Activated CD4-positive, alpha-beta T cell treated with anti-CD3 and anti-CD28 coated beads, Interleukin-2, Interleukin-4, amounts not matched to agents 100 ng/mL and 50 ng/mL, durations not matched to agents 16 hours and 8 hours (primary cell): Measurements from ENCODE around the gene TNNC1.

Source experiments
- DNase-seq: peaks from one replicate; pipeline ENCODE4 v3.0.0-alpha.2; 2020; ENCODE audit warnings: low spot score

TNNC1 gene

DNA sequence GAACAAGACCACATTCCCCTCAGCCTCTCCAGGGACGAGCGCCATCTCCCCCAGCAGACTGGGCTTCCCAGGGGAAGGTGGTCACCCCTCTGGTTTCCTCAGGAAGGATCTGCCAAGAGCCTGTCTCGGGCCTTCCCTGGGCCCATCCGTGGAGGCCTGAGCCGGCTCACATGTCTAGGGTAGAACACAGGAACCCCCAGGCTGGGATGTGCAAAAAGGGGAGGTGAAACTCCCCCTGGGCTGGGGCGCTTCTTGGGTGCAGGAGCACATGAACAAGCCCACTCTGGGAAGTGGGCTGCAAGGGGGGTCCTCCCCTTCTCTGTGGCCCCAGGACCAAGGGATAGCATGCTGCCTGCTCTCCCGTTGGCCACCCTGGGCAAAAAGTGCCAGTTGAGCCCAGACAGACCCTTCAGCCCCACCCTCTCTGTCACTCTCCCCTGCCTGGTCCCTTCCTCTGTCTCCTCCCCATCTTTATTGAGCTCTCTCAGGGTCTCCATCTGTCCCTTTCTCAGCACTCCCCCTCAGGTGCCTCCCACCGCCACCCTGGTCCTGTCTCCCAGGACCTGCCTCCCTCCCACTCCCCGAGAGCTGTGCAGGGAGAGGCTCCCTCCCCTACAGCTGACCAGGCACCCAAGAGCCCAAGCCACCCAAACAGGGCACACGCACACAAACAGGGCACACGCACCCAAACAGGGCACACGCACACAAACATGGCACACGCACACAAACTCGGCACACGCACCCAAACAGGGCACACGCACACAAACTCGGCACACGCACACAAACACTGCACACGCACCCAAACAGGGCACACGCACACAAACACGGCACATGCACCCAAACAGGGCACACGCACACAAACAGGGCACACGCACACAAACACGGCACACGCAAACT is 9.8 kb downstream of the TNNC1 start:
- no peak for DNase-seq

- no peak for DNase-seq
Measured at GRCh38 chr3:52443268-52443610, 10.6 kb downstream of the TNNC1 start.

- no peak for DNase-seq
Measured at GRCh38 chr3:52442409-52443267, 11.2 kb downstream of the TNNC1 start.

- no peak for DNase-seq
Measured at GRCh38 chr3:52441772-52442332, 12.0 kb downstream of the TNNC1 start.

DNA sequence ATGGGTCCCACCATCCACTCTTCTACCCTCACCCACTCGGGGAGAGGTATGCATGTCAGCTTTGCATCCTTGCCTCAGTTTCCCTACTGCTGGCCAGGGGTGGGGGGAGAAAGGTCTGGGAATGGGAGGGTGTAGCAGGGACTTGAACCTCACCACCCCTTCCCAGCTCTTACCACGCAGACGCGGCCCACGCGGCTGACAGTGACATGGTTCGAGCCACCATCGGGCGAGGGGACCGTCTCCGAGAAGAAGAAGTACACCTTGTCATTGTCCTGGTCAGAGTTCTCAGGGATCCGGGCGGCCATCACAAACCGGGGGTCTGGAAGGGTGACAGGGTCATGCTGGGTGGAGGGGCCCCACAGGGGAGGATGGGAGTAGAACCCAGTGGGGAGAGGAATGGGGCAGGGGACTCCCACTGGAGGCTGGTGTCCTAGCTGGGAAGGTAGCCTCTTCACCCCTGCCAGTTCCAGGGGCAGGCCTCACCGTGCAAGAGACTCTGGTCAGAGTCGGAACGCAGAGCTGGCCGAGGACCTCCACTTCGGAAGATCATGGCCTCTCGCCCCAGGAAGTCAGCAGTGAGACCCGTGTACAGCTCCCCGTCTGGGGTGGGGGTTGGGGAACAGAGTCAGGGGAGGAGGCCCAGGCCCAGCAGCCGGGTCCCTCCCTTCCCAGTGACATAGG is 12.6 kb downstream of the TNNC1 start:
- no peak for DNase-seq

GRCh38 chr3:52440671-52441070 is 13.2 kb downstream of the TNNC1 start:
- no peak for DNase-seq

GRCh38 chr3:52440249-52440551 is 13.6 kb downstream of the TNNC1 start:
- no peak for DNase-seq

DNA sequence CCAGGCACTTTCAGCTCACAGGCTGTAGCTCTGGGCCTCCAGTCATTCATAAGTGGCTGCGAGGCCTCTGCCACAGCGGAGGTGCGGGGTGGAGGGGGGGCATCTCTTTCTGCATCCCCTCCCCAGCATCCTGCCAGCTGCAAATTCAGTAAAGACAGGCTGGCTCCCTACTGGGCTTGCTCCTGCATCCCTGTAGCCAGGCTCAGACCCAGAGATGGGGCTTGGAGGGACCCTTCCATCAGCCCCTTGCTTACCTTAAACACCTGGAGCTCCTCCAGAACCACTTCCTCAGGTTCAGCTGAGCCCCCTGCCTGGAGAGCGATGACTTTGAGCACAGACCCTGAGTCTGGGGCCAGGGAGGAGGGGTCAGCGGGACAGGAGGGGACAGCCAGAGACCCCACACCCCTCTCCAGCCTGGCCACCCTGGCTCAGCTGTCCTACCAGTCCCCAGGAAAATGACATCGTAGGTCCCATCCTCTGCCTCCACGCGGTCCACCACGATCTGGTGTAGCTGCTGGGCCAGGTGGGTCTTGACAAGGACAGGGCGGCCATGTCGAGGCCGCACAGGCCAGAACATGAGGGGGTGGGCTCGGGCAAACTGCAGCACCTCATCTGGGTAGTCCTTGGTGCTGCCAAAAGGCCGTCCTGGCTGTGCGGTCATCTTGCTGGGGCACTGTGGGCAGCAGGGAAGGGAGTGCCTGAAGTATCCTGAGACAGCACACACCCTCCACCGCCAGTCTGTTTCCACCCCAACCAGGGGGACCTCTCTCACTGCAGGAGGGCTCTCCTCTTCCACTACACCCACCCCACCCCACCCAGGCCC is 14.2 kb downstream of the TNNC1 start:
- DNase-seq = no peak

GRCh38 chr3:52438579-52439425 is 15.0 kb downstream of the TNNC1 start:
- DNase-seq = no peak

GRCh38 chr3:52438104-52438376 is 15.8 kb downstream of the TNNC1 start:
- no peak for DNase-seq

- DNase-seq = no peak
Measured at GRCh38 chr3:52437326-52438103, 16.3 kb downstream of the TNNC1 start.

DNA sequence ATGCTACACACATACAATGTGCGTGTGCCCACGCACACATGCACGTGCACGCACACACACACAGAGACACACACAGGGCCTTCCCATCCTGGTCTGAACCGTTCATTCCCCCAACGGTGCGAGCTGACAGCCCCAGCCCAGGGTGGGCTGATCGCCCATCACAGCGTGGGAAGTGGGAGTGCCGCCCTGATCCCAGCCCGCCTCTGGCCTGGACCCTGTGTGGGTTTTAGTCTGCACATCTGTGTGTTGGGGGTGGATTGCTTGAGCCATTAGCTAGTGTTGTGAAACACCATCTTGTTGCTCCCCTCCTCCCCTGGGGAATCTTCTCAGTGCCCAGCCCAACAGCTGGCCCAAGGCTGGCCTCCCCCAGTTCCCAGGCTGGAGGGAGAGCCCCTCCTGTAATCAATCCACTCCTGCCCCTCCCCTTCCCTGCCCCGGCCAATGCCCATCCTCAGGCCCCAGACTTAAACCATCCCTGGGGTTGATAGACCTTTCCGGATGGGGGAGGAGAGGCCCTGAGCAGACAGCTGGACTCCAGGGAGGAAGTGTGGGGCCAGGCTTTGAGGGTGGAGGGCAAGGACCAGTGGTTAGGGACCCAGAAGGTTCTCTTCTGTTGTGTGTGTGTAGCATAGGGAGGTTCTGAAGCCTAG is 17.2 kb downstream of the TNNC1 start:
- no peak for DNase-seq

GRCh38 chr3:52435246-52436101 is 18.4 kb downstream of the TNNC1 start:
- no peak for DNase-seq

DNA sequence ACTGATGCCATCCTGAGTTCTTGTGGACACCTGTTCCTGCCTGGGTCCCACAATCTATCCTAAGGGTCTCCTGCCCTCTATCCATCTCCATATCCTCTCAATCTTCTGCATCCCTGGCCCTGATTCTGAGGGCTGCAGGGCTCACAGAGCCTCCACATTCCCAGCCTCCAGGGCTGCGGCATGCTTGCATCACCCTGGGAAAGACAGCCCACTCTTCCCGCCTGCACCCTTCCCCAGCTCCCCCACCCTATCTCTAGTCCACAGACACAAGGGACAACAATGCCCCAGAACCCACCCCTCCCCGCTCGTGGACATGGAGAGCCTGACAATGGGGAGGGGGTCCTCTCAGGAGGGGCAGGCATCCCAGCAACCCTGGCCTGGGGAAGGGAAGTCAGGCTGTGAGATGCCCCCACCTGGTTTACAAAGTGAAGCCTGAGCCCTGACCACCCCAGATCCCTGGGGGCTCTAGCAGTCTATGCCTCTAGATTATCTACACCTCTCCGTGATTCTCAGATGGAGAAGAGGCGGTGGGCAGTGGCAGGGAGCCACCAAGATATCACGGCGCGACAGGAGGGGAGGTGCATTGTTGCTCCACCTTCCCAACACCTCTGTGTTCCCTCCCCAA is 19.2 kb downstream of the TNNC1 start:
- no peak for DNase-seq

DNA sequence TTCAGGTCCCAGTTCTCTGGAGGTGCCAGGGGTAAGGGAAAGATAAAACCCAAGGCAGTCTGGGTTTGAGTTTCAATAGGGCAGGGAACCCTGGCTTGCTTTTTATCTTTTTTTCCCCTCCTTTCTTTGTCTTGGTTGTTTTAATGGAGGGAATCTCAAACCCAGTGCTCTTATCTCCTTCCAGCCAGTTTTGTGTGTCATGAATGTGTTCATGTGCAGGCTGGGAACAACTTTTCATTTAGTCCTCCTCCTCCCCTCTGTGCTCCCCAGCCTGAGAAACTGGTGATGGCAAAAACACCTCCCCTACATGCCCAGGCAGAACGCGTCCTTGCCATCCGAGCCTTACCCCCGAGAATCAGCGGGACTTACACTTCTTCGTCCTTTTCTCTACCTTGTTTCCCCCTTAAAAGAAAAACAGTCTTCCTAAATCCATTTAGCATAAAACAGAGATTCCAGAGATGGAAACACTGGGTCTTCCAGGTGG is 19.8 kb downstream of the TNNC1 start:
- no peak for DNase-seq

DNA sequence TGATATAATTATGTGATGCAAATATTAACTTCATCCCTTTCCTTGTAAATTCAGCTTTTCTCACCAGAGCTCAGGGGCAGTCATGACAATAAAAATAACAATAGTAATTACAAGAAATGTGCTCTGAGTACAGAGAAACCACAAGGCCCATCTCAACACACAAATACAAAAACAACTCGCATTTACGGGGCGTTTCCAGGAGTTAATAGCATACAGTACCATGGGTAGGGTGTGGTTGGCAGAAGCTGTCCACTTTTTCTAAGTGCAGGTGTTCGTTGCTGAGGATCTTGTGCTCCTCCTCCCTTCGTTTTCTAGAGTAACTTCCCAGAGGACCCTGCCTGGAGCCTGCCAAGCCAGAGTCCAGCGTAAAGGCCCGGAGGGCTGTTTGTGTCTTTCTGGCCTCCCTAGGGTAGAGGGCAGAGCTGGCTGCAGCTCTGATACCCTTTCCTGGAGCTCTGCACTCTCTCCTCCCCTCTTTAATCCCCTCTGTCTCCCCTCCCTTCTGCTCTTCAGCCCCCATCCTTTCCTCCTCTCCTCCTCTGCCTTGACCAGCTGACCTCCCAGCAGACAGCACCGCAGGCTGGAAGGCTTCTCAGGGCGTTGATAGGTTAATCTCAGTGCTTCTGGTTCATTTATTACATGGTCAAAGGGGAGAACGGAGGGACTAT is 20.4 kb downstream of the TNNC1 start:
- no peak for DNase-seq

DNA sequence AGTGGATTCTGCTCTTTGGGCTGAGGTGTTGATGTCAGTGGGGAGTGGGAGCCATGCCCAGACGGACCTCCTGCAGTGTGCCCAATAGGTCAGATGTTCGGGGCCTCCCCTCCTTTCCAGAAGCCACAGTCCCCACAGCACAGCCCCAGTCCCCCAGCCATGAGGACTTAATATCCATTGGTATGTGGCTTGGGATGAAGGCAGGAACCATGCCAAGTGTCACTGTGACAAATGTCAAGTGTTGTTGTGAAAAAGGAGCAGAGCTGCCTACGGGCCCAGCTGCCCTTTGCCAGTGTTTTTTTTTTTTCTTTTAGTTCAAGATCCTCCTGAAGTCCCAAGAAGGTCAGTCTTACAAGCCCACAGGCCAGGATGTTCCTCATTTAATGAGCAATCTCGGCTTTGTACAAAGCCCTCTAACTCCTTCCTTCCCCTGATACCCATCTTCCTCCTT is 21.1 kb downstream of the TNNC1 start:
- DNase-seq = no peak
